GM12874 (cell line): ENCODE results near the gene LY6G5C.

ENCODE experiments used
- TF ChIP-seq, protein P1 (sequence below): IDR thresholded peaks from 2 replicates; pipeline ENCODE4 v1.5.1; 2011; ENCODE audit warnings: low read depth, mild to moderate bottlenecking, control low read depth, low read length, moderate library complexity; ENCODE audit not compliant: insufficient read depth

LY6G5C gene

DNA sequence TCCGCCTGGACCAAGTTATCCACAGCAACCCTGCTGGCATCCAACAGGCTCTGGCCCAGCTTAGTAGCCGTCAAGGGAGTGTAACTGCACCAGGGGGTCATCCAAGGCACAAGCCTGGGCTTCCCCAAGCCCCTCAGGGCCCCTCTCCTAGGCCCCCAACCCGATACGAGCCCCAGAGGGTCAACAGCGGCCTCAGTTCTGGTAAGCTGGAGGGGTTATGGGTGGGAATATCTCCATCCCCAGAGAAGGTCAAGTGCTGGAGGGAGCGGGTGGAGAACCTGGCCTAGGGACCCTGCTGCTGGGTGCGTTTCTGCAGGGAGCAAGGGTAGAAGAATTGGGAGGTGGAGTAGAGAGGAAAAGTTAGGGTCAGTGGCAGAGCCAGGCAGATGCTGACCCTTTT, 47.4 kb downstream of the LY6G5C start:
- TF ChIP-seq, protein P1, sequence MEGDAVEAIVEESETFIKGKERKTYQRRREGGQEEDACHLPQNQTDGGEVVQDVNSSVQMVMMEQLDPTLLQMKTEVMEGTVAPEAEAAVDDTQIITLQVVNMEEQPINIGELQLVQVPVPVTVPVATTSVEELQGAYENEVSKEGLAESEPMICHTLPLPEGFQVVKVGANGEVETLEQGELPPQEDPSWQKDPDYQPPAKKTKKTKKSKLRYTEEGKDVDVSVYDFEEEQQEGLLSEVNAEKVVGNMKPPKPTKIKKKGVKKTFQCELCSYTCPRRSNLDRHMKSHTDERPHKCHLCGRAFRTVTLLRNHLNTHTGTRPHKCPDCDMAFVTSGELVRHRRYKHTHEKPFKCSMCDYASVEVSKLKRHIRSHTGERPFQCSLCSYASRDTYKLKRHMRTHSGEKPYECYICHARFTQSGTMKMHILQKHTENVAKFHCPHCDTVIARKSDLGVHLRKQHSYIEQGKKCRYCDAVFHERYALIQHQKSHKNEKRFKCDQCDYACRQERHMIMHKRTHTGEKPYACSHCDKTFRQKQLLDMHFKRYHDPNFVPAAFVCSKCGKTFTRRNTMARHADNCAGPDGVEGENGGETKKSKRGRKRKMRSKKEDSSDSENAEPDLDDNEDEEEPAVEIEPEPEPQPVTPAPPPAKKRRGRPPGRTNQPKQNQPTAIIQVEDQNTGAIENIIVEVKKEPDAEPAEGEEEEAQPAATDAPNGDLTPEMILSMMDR = no peak

DNA sequence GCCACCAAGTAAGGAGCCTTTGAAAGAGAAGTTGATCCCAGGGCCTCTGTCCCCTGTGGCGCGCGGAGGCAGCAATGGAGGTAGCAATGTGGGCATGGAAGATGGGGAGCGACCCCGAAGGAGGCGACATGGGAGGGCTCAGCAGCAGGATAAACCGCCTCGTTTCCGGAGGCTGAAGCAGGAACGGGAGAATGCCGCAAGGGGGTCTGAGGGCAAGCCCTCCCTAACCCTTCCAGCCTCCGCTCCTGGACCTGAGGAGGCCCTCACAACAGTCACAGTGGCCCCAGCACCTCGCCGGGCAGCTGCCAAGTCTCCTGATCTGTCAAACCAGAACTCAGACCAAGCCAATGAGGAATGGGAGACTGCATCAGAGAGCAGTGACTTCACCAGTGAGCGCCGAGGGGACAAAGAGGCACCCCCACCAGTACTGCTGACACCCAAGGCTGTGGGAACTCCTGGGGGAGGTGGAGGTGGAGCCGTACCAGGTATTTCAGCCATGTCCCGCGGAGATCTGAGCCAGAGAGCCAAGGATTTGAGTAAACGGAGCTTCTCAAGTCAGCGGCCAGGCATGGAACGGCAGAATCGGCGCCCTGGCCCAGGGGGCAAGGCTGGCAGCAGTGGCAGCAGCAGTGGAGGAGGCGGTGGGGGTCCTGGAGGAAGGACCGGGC, 48.5 kb downstream of the LY6G5C start:
- TF ChIP-seq, protein P1 = no peak

DNA sequence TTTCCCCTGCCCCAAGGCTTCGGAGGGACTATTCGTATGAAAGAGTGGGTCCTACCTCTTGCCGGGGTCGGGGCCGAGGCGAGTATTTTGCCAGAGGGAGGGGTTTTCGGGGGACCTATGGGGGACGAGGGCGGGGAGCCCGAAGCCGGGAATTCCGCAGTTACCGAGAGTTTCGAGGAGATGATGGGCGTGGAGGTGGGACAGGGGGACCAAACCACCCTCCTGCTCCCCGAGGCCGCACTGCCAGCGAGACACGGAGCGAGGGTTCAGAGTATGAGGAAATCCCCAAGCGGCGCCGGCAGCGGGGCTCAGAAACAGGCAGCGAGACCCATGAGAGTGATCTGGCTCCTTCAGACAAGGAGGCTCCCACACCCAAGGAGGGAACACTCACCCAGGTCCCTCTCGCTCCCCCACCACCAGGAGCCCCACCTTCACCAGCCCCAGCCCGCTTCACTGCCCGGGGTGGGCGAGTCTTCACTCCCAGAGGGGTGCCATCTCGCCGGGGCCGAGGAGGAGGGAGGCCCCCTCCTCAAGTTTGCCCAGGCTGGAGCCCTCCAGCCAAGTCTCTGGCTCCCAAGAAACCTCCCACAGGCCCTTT, 49.1 kb downstream of the LY6G5C start:
- TF ChIP-seq, protein P1 = no peak

DNA sequence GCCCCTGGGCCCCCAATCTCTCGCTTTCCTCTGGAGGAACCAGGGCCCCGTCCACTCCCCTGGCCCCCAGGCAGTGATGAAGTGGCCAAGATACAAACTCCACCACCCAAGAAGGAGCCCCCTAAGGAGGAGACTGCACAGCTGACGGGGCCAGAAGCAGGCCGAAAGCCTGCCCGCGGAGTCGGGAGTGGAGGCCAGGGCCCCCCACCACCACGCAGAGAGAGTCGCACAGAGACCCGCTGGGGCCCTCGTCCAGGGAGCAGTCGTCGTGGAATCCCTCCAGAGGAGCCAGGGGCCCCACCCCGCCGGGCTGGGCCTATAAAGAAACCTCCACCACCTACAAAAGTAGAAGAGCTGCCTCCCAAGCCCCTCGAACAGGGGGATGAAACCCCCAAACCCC, 49.7 kb downstream of the LY6G5C start:
- TF ChIP-seq, protein P1 = no peak

DNA sequence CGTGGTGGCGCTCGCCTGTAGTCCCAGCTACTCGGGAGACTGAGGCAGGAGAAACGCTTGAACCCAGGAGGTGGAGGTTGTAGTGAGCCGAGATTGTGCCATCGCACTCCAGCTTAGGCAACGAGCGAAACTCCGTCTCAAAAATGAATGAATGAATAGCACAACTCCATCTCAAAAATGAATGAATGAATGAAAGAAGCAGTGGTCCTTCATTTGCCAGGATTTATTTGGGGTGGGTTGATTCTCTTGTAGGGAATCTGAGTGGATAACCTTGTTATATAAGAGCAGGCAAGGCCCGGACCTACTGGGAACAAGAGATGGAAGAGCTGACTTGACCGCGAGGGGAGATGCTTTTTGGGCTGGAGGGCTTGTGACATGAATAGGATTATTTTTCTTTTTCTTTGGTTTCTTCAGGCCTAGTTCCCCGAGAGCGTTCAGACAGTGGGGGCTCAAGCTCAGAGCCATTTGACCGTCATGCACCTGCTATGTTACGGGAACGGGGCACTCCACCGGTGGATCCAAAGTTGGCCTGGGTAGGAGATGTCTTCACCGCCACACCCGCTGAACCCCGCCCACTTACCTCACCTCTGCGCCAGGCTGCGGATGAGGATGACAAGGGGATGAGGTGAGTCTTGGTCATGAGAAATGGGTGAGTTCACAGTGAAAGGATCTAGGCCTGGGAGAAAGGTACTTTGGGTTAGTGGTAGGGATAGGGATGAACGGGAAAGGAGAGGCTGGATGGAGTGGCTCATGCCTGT, 50.5 kb downstream of the LY6G5C start:
- TF ChIP-seq, protein P1 = no peak

DNA sequence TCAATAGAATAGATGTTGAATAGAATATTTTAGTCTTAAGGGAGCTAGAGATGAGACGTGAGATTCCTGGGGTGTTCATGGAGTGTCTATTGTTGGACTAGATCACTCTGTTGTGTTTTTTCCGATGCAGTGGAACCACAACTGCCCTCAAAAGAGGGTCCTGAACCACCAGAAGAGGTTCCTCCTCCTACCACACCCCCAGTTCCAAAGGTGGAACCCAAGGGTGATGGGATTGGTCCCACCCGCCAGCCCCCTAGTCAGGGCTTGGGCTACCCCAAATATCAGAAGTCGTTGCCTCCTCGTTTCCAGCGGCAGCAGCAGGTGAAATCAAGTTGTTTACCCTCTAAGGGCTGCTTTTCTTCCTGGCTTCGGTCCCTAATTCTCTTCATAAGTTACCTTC, 51.9 kb downstream of the LY6G5C start:
- TF ChIP-seq, protein P1 = no peak

DNA sequence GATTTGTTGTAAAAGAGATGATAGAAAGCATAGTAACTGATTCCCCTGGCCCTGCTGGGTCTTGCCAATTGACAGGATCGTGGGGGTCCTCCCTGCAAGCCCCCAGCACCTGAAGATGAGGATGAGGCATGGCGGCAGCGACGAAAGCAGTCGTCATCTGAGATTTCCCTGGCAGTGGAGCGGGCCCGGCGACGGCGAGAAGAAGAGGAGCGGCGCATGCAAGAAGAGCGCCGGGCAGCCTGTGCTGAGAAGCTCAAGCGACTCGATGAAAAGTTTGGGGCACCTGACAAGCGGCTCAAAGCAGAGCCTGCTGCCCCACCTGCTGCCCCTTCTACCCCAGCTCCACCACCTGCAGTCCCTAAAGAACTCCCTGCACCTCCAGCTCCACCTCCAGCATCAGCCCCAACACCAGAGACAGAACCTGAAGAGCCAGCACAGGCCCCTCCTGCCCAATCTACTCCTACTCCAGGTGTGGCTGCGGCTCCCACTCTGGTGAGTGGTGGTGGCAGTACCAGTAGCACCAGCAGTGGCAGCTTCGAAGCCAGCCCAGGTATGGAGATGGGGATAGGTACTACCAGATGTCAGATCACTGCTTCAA, 53.1 kb downstream of the LY6G5C start:
- TF ChIP-seq, protein P1 = no peak
